Fibroblast of skin of left quadriceps (primary cell): ENCODE results near the gene SLC9A2.

Experiments
- DNase-seq, 2 experiments: peaks; one replicate each; pipeline ENCODE4 v3.0.0-alpha.2; 2013; ENCODE audit warnings: low read depth in 2 of 2

Gene SLC9A2

GRCh38 chr2:102619414-102620319, at the start of gene SLC9A2:
Gene SLC9A2 (plus strand): TSS chr2:102619553. CDS start chr2:102619849, 296 bp downstream.
- DNase-seq, result no peak

- DNase-seq, result no peak
Measured at GRCh38 chr2:102575888-102576287, 43.5 kb upstream of the SLC9A2 start.

GRCh38 chr2:102578376-102578775, 41.0 kb upstream of the SLC9A2 start:
- DNase-seq, result no peak

- no peak for DNase-seq
Measured at GRCh38 chr2:102581911-102582310, 37.4 kb upstream of the SLC9A2 start.

GRCh38 chr2:102582845-102583244, 36.5 kb upstream of the SLC9A2 start:
- no peak for DNase-seq

GRCh38 chr2:102585847-102586404, 33.4 kb upstream of the SLC9A2 start:
- DNase-seq, result no peak

- no peak for DNase-seq
Measured at GRCh38 chr2:102588213-102588939, 31.0 kb upstream of the SLC9A2 start.

GRCh38 chr2:102589444-102589843, 29.9 kb upstream of the SLC9A2 start:
- no peak for DNase-seq

GRCh38 chr2:102591491-102592045, 27.8 kb upstream of the SLC9A2 start:
- no peak for DNase-seq

GRCh38 chr2:102592601-102593000, 26.8 kb upstream of the SLC9A2 start:
- DNase-seq, result no peak

- no peak for DNase-seq
Measured at GRCh38 chr2:102593516-102593915, 25.8 kb upstream of the SLC9A2 start.

GRCh38 chr2:102594445-102595016, 24.8 kb upstream of the SLC9A2 start:
- no peak for DNase-seq

GRCh38 chr2:102597788-102598187, 21.6 kb upstream of the SLC9A2 start:
- DNase-seq, result no peak

- no peak for DNase-seq
Measured at GRCh38 chr2:102599486-102599885, 19.9 kb upstream of the SLC9A2 start.

GRCh38 chr2:102601730-102602129, 17.6 kb upstream of the SLC9A2 start:
- DNase-seq, result no peak

GRCh38 chr2:102603904-102604303, 15.4 kb upstream of the SLC9A2 start:
- DNase-seq, result no peak

GRCh38 chr2:102604769-102605168, 14.6 kb upstream of the SLC9A2 start:
- no peak for DNase-seq

GRCh38 chr2:102606353-102606752, 13.0 kb upstream of the SLC9A2 start:
- no peak for DNase-seq

- peak; percentile 13 for DNase-seq
Measured at GRCh38 chr2:102615620-102616436, 3.5 kb upstream of the SLC9A2 start.

- no peak for DNase-seq
Measured at GRCh38 chr2:102618452-102619413, 620 bp upstream of the SLC9A2 start.
